ENCODE measurements around the gene FRMPD4. TPM values are rescaled to one million over a fixed set of nuclear protein-coding genes. Genes with fewer than 3 reads are reported as not detected.
A peak's percentile ranks its signal among the peaks of the same experiment; 100 is the strongest.
"Not testable (repeated sequence)": the region's sequence is repeated elsewhere in the genome, so short reads cannot be mapped to it uniquely, and the experiment has no call there.

FRMPD4 gene
- total and polyA plus RNA-seq, 2 experiments from 2014 or later: 0.60 to 1.5 TPM

DNA sequence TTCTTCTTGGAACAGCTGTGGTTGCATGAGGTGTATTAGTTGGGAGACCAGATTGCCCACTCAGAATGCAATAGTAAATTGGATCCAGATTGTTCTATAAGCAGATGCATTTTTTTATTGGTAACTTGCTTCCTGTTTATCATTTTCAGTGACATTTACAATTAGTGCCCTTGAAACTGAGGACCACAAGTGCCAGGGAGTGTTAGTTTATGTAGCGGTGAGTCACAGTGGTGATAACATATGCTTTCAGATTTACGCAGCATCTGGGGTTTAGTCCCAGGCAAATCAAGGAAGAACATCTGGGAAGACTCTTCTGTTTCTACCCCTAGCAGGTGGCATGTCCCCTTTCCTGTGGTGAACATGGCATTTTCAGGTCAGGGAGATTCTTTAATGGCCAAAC, 24.1 kb downstream of the FRMPD4 start:
- TF ChIP-seq, protein P1, sequence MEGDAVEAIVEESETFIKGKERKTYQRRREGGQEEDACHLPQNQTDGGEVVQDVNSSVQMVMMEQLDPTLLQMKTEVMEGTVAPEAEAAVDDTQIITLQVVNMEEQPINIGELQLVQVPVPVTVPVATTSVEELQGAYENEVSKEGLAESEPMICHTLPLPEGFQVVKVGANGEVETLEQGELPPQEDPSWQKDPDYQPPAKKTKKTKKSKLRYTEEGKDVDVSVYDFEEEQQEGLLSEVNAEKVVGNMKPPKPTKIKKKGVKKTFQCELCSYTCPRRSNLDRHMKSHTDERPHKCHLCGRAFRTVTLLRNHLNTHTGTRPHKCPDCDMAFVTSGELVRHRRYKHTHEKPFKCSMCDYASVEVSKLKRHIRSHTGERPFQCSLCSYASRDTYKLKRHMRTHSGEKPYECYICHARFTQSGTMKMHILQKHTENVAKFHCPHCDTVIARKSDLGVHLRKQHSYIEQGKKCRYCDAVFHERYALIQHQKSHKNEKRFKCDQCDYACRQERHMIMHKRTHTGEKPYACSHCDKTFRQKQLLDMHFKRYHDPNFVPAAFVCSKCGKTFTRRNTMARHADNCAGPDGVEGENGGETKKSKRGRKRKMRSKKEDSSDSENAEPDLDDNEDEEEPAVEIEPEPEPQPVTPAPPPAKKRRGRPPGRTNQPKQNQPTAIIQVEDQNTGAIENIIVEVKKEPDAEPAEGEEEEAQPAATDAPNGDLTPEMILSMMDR (IDR thresholded peaks at IDR 0.05; ENCODE audit: low read depth, low read length): no peak
- H3K4me1 ChIP-seq (ENCODE audit: low read depth): no peaks in the 10 kb centered on the region
- DNase-seq (ENCODE audit: low read depth in 1 of 2, low spot score in 1 of 2): no peak
- H3K9me3 ChIP-seq (ENCODE audit: low read depth): no peaks in the 10 kb centered on the region
- no peaks in the 10 kb centered on the region for H3K27me3 ChIP-seq
- no peak overlapping the region for H3K4me3 ChIP-seq
- H3K36me3 ChIP-seq: no peaks in the 10 kb centered on the region
- no peak overlapping the region for H3K27ac ChIP-seq

DNA sequence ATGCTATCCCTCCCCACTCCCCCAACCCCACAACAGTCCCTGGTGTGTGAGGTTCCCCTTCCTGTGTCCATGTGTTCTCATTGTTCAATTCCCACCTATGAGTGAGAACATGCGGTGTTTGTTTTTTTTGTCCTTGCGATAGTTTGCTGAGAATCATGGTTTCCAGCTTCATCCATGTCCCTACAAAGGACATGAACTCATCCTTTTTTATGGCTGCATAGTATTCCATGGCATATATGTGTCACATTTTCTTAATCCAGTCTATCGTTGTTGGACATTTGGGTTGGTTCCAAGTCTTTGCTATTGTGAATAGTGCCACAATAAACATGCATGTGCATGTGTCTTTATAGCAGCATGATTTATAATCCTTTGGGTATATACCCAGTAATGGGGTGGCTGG, 25.9 kb downstream of the FRMPD4 start:
- H3K9me3 ChIP-seq (ENCODE audit: low read depth); H3K27ac ChIP-seq; H3K36me3 ChIP-seq; DNase-seq (ENCODE audit: low read depth in 1 of 2, low spot score in 1 of 2); H3K4me3 ChIP-seq; H3K27me3 ChIP-seq; H3K4me1 ChIP-seq (ENCODE audit: low read depth): not testable (repeated sequence)

DNA sequence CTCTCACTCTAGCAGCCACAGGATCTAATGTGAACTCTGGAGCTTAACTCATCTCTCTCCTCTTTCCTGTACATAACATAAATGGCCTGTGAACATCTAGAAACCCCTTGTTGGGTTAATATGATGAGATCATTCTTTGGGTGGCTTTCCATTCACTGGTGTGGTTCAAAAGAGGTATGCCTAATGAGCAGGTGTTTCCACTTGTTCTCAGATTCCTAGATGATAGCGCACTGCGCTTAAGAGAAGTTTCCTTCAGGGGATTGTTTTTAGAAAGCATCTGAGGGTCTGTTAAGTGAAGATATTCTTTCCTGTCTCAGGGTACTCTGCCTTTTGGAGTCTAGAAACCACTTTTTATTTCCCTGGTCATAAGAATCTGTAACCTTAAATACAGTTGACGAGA, 32.5 kb downstream of the FRMPD4 start:
- Histone ChIP-seq H3K36me3 (no peaks in the 10 kb centered on the region), H3K27me3 (no peaks in the 10 kb centered on the region), H3K4me1 (ENCODE audit: low read depth) (no peaks in the 10 kb centered on the region), H3K4me3 (no peak overlapping the region), H3K27ac (no peak overlapping the region), H3K9me3 (ENCODE audit: low read depth) (no peaks in the 10 kb centered on the region)
- TF ChIP-seq, protein P1 (IDR thresholded peaks at IDR 0.05; ENCODE audit: low read depth, low read length): no peak
- DNase-seq (ENCODE audit: low read depth in 1 of 2, low spot score in 1 of 2): no peak

DNA sequence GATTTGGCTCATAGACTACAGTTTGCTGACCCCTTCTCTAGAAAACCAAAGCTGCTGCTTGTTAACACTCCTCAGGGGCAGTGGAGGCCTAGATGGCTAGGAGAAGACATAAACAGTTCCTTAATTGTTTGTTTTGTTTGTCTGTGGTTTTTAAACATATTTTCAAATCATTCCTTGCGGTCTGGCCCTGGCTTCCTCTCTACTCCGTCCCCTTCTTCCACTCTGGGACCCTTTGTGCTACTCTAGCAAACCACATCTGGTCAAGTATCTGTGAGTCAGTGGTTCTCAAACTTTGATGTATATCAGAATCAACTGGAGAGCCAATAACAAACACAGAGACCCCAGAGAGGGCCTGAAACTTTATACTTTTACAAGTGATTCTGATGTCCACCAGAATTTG, 36.1 kb downstream of the FRMPD4 start:
- no peak for DNase-seq (ENCODE audit: low read depth in 1 of 2, low spot score in 1 of 2)
- no peaks in the 10 kb centered on the region for H3K9me3 ChIP-seq (ENCODE audit: low read depth)
- H3K27ac ChIP-seq: no peak overlapping the region
- H3K4me3 ChIP-seq: no peak overlapping the region
- H3K36me3 ChIP-seq: no peaks in the 10 kb centered on the region
- TF ChIP-seq, protein P1 (IDR thresholded peaks at IDR 0.05; ENCODE audit: low read depth, low read length): no peak
- H3K4me1 ChIP-seq (ENCODE audit: low read depth): no peaks in the 10 kb centered on the region
- H3K27me3 ChIP-seq: no peaks in the 10 kb centered on the region

DNA sequence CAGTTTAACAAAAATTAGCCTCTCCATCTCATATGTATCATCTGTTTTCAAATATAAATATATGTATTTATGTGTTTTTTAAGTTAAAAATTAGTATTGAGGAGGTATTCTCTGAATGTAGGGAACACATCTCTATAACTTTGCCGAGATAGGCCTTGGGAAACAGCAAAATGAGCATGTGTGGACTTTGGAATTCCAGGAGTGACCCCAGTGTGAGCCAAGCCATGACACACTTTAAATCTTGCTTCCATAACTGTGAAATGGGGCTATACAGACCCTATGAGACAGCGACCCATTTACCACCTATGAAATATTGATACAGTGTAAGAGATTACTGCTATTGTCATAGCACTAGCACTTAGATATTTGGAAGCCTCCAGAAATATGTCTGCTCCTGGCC, 58.8 kb downstream of the FRMPD4 start:
- Histone ChIP-seq H3K27ac (no peak overlapping the region), H3K4me1 (ENCODE audit: low read depth) (no peaks in the 10 kb centered on the region), H3K27me3 (no peaks in the 10 kb centered on the region), H3K9me3 (ENCODE audit: low read depth) (no peaks in the 10 kb centered on the region), H3K4me3 (no peak overlapping the region), H3K36me3 (no peaks in the 10 kb centered on the region)
- TF ChIP-seq, protein P1 (IDR thresholded peaks at IDR 0.05; ENCODE audit: low read depth, low read length): no peak
- peak in 1 of 2 donors; percentile 63 for DNase-seq (ENCODE audit: low read depth in 1 of 2, low spot score in 1 of 2)

DNA sequence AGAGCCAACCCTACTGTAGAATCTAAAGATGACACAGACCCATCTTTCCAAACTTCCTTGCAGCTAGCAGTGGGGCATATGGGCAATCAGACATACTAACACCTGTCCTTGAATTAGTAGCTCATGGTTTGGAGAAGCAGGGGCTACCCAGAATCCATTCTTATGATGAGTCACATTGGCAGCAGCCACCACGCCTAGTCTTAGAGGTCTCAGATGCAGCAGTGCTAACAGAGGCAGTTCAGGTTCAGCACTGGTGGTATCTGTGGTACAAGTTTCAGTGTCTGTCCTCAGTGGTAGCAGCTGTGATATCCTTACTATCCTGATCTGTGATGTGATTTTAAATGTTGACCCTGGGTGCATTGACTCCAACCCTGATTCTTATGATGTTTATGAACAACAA, 68.1 kb downstream of the FRMPD4 start:
- no peaks in the 10 kb centered on the region for H3K4me1 ChIP-seq (ENCODE audit: low read depth)
- no peak overlapping the region for H3K4me3 ChIP-seq
- no peak overlapping the region for H3K27ac ChIP-seq
- H3K27me3 ChIP-seq: no peaks in the 10 kb centered on the region
- H3K9me3 ChIP-seq (ENCODE audit: low read depth): no peaks in the 10 kb centered on the region
- no peak for DNase-seq (ENCODE audit: low read depth in 1 of 2, low spot score in 1 of 2)
- TF ChIP-seq, protein P1 (IDR thresholded peaks at IDR 0.05; ENCODE audit: low read depth, low read length): no peak
- no peaks in the 10 kb centered on the region for H3K36me3 ChIP-seq

All from cardiac muscle cell (in vitro differentiated cells and primary cell).